Measurements from ENCODE around the gene POLG2. TPM values are rescaled to one million over a fixed set of nuclear protein-coding genes. Genes with fewer than 3 reads are reported as not detected.
"Not testable (repeated sequence)": the region's sequence is repeated elsewhere in the genome, so short reads cannot be mapped to it uniquely, and the experiment has no call there.

Gene POLG2
- total and polyA plus RNA-seq, 9 of the 15 experiments (the other 6 are each of a cell fraction or from before 2014, with no cell fraction given): 13.4 to 44.8 (median 37.0) TPM

GRCh38 chr17:64437944-64438525 is 58.8 kb downstream of the POLG2 start (continued):
- TF ChIP-seq, protein P1, sequence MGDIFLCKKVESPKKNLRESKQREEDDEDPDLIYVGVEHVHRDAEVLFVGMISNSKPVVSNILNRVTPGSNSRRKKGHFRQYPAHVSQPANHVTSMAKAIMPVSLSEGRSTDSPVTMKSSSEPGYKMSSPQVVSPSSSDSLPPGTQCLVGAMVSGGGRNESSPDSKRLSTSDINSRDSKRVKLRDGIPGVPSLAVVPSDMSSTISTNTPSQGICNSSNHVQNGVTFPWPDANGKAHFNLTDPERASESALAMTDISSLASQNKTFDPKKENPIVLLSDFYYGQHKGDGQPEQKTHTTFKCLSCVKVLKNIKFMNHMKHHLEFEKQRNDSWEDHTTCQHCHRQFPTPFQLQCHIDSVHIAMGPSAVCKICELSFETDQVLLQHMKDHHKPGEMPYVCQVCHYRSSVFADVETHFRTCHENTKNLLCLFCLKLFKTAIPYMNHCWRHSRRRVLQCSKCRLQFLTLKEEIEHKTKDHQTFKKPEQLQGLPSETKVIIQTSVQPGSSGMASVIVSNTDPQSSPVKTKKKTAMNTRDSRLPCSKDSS (IDR thresholded peaks at IDR 0.05; ENCODE audit: low read depth, partially characterized antibody): peak; percentile 95
- TF ChIP-seq PTRF (tag; IDR thresholded peaks at IDR 0.05): no peak

- Histone ChIP-seq H3K4me1 (replicated peaks in 1 of 2; ENCODE audit: control insufficient read depth in 2 of 2, insufficient read depth in 2 of 2, low read length in 2 of 2) (no peaks in the 10 kb centered on the region), H3K9me1 (ENCODE audit: control insufficient read depth, insufficient read depth, low read length) (no peaks in the 10 kb centered on the region), H3K9me3 (replicated peaks; ENCODE audit: control insufficient read depth, insufficient read depth, low read depth, low read length) (peaks cover 2% of the 10 kb centered on the region; the same call in 1 of the 2 replicates), H2AFZ (ENCODE audit: low read depth, low read length) (peak overlapping the region; percentile 38; the same call in 1 of the 2 replicates), H3K4me3 (no peak overlapping the region), H3K9ac (ENCODE audit: insufficient read depth in 1 of 2, low read depth in 2 of 2, low read length in 2 of 2) (no peak overlapping the region), H3K79me2 (ENCODE audit: control insufficient read depth, insufficient read depth, low read length) (no peaks in the 10 kb centered on the region), H3K27ac (ENCODE audit: extremely low read depth, low read depth, low read length) (no peak overlapping the region), H3K36me3 (ENCODE audit: control insufficient read depth, insufficient read depth, low read length) (no peaks in the 10 kb centered on the region), H4K20me1 (replicated peaks; ENCODE audit: control insufficient read depth, insufficient read depth, low read length) (no peaks in the 10 kb centered on the region), H3K27me3 (ENCODE audit: control insufficient read depth in 2 of 2, insufficient read depth in 2 of 2, low read length in 2 of 2) (no peaks in the 10 kb centered on the region), H3K4me2 (ENCODE audit: insufficient read depth, low read length) (no peak overlapping the region)
- CTCF ChIA-PET (ENCODE audit: low intra/inter-chr PET ratio): no interaction called here
- 36% methylated on average over 6 of the region's 6 CpGs for WGBS (ENCODE audit: insufficient coverage, low coverage, missing lambda C conversion rate)
- intact Hi-C loops (cut with micrococcal nuclease): no loop called here
- DNase-seq (ENCODE audit: extremely low read depth in 1 of 4, low spot score in 3 of 4): no peak
- FAIRE-seq: no peak
- no TSS peak for BruUV-seq (replicated peaks)
- ATAC-seq: no peak
- TF ChIP-seq NR2F6 (CRISPR knock-in tag; IDR thresholded peaks at IDR 0.05): no peak
- TF ChIP-seq PYGO2 (tag; IDR thresholded peaks at IDR 0.05): no peak
- TF ChIP-seq MCM2 (IDR thresholded peaks at IDR 0.05; ENCODE audit: low read depth): no peak
- TF ChIP-seq MYBL2 (IDR thresholded peaks at IDR 0.05; ENCODE audit: low read depth): no peak
- TF ChIP-seq MYBL2 (CRISPR knock-in tag; IDR thresholded peaks at IDR 0.05; ENCODE audit: borderline replicate concordance): no peak
- TF ChIP-seq PHF8 (IDR thresholded peaks at IDR 0.05; ENCODE audit: borderline replicate concordance, low read length): no peak
- TF ChIP-seq BRF2 (IDR thresholded peaks at IDR 0.05; ENCODE audit: borderline replicate concordance, insufficient read depth, insufficient read length): no peak
- peak; percentile 28 for TF ChIP-seq RFX1 (IDR thresholded peaks at IDR 0.05)
- TF ChIP-seq, protein P2, sequence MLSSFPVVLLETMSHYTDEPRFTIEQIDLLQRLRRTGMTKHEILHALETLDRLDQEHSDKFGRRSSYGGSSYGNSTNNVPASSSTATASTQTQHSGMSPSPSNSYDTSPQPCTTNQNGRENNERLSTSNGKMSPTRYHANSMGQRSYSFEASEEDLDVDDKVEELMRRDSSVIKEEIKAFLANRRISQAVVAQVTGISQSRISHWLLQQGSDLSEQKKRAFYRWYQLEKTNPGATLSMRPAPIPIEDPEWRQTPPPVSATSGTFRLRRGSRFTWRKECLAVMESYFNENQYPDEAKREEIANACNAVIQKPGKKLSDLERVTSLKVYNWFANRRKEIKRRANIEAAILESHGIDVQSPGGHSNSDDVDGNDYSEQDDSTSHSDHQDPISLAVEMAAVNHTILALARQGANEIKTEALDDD (IDR thresholded peaks at IDR 0.05): no peak
- in situ Hi-C loops (cut with MboI): no loop called here
- POLR2A ChIA-PET: interaction anchor here (1.2 kb wide), 1 partner anchor 101 kb away, joined by 3 read pairs; no protein-coding TSS in a partner anchor
Observed at GRCh38 chr17:64431534-64431933, 65.3 kb downstream of the POLG2 start.

DNA sequence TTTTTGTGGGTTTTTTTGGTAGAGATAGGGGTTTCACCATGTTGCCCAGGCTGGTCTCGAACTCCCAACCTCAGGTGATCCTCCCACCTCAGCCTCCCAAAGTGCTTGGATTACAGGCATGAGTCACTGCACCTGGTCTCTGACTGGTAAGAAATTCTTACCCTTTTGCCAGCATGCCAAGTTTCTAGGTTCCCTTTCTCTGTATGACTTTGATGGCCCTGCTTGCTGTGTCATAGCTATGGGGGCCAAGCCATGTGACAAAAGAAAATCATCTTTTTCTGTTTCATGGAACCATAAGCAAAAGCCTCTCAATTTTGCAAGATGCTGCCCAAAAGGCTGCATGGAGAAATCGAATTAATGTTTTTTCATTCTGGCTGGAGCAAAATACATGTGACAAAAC is 66.8 kb downstream of the POLG2 start:
- BruUV-seq (replicated peaks); H3K27ac ChIP-seq (ENCODE audit: extremely low read depth, low read depth, low read length); H3K27me3 ChIP-seq (ENCODE audit: control insufficient read depth in 2 of 2, insufficient read depth in 2 of 2, low read length in 2 of 2); H3K79me2 ChIP-seq (ENCODE audit: control insufficient read depth, insufficient read depth, low read length); DNase-seq (ENCODE audit: extremely low read depth in 1 of 4, low spot score in 3 of 4); H3K4me3 ChIP-seq; H3K9me1 ChIP-seq (ENCODE audit: control insufficient read depth, insufficient read depth, low read length); intact Hi-C loops (cut with micrococcal nuclease); FAIRE-seq; H3K36me3 ChIP-seq (ENCODE audit: control insufficient read depth, insufficient read depth, low read length); H3K9ac ChIP-seq (ENCODE audit: insufficient read depth in 1 of 2, low read depth in 2 of 2, low read length in 2 of 2); H3K9me3 ChIP-seq (replicated peaks; ENCODE audit: control insufficient read depth, insufficient read depth, low read depth, low read length); in situ Hi-C loops (cut with MboI); H3K4me1 ChIP-seq (replicated peaks in 1 of 2; ENCODE audit: control insufficient read depth in 2 of 2, insufficient read depth in 2 of 2, low read length in 2 of 2); H2AFZ ChIP-seq (ENCODE audit: low read depth, low read length); CTCF ChIA-PET (ENCODE audit: low intra/inter-chr PET ratio); H3K4me2 ChIP-seq (ENCODE audit: insufficient read depth, low read length); H4K20me1 ChIP-seq (replicated peaks; ENCODE audit: control insufficient read depth, insufficient read depth, low read length); ATAC-seq: not testable (repeated sequence)
- POLR2A ChIA-PET: interaction anchor here (0.9 kb wide), 1 partner anchor 67 kb away, joined by 4 read pairs; the partner anchor contains the start of gene POLG2
- WGBS (ENCODE audit: insufficient coverage, low coverage, missing lambda C conversion rate): 31% methylated on average over 2 of the region's 2 CpGs
